Endothelial cell of umbilical vein (primary cell): ENCODE results near the gene USH2A. TPM values are rescaled to one million over a fixed set of nuclear protein-coding genes. Genes with fewer than 3 reads are reported as not detected.

Experiments used
- BruUV-seq: library from RNA; stranded (reverse); fragments of 400-500 nt; replicated peaks from 2 replicates; lab custom pipeline; 2021; lab: Mats Ljungman, UMichigan
- CTCF ChIA-PET: fragments of 300-600, 350-600 bp; sonication (Branson Sonifier 250); formaldehyde crosslinking; loops from one replicate; lab custom pipeline; 2021; ENCODE audit warnings: antibody characterized with exemption, inconsistent platforms; lab: Charles Lee
- POLR2A ChIA-PET: fragments of 300-600, 350-600 bp; sonication (Branson Sonifier 250); formaldehyde crosslinking; loops from one replicate; lab custom pipeline; 2021; ENCODE audit warnings: antibody characterized with exemption, inconsistent platforms; lab: Charles Lee
- DNase-seq: peaks from one replicate; pipeline ENCODE4 v3.0.0-alpha.2; 2011; ENCODE audit warnings: low read depth, low spot score
- FAIRE-seq: peaks from 2 replicates; lab custom pipeline; 2011; peaks lifted over from hg19 to GRCh38; lab: Jason Lieb, UNC
- H2AFZ ChIP-seq: 2 replicates; pipeline ENCODE4 v1.6.0; 2012; ENCODE audit warnings: low read depth, low read length, control low read depth, inconsistent platforms
- H3K27ac ChIP-seq: 2 replicates; pipeline ENCODE4 v1.5.1; 2011; ENCODE audit warnings: low read depth, mild to moderate bottlenecking, control low read depth, low read length, moderate library complexity; ENCODE audit not compliant: insufficient read depth
- H3K27me3 ChIP-seq, 2 experiments: 2 replicates each; pipeline versions ENCODE4 v1.6.0 to v1.6.1; 2011; ENCODE audit warnings: low read length in 2 of 2, mixed read lengths in 1 of 2; ENCODE audit not compliant: control insufficient read depth in 2 of 2, insufficient read depth in 2 of 2
- H3K36me3 ChIP-seq, 2 experiments: 2 replicates in 1 of 2; 3 replicates in 1 of 2; pipeline ENCODE4 v1.5.1; 2011; ENCODE audit warnings: low read length in 2 of 2, mild to moderate bottlenecking in 1 of 2, moderate library complexity in 1 of 2; ENCODE audit not compliant: control insufficient read depth in 2 of 2, insufficient read depth in 2 of 2; ENCODE audit errors: extremely low read depth in 1 of 2
- H3K4me1 ChIP-seq: 3 replicates; pipeline ENCODE4 v1.5.1; 2011; ENCODE audit warnings: mild to moderate bottlenecking, low read length; ENCODE audit not compliant: control insufficient read depth, insufficient read depth; ENCODE audit errors: extremely low read depth
- H3K4me2 ChIP-seq: 2 replicates; pipeline ENCODE4 v1.6.1; 2011; ENCODE audit warnings: low read length, control low read depth, mixed read lengths; ENCODE audit not compliant: insufficient read depth
- H3K4me3 ChIP-seq, 3 experiments: fragments of 200-600 bp in 1 of 3; sonication (generic), shearing (Covaris generic) in 1 of 3; replicated peaks in 1 of 3; 2 replicates each; pipeline ENCODE4 v1.5.1; 2011 to 2016; ENCODE audit warnings: control low read depth in 3 of 3, low read length in 3 of 3, mild to moderate bottlenecking in 2 of 3, inconsistent platforms in 1 of 3, low read depth in 1 of 3, moderate library complexity in 1 of 3; ENCODE audit not compliant: insufficient read depth in 1 of 3
- H3K79me2 ChIP-seq: 2 replicates; pipeline ENCODE4 v1.6.0; 2012; ENCODE audit warnings: low read length, inconsistent platforms; ENCODE audit not compliant: control insufficient read depth, insufficient read depth
- H3K9ac ChIP-seq: replicated peaks from 2 replicates; pipeline ENCODE3; 2011; ENCODE audit warnings: low read length, control low read depth; ENCODE audit not compliant: insufficient read depth; ENCODE audit errors: extremely low read depth
- H3K9me1 ChIP-seq: replicated peaks from 3 replicates; pipeline ENCODE4 v1.6.0; 2011; ENCODE audit warnings: mild to moderate bottlenecking, low read length; ENCODE audit not compliant: control insufficient read depth, insufficient read depth; ENCODE audit errors: extremely low read depth
- H3K9me3 ChIP-seq: replicated peaks from 2 replicates; pipeline ENCODE4 v1.5.1; 2012; ENCODE audit warnings: low read length, inconsistent platforms; ENCODE audit not compliant: control insufficient read depth, insufficient read depth
- H4K20me1 ChIP-seq: replicated peaks from 2 replicates; pipeline ENCODE3; 2011; ENCODE audit warnings: mild to moderate bottlenecking, low read length; ENCODE audit not compliant: control insufficient read depth, insufficient read depth; ENCODE audit errors: extremely low read depth
- CTCF ChIP-seq, 2 donors: IDR thresholded peaks; 1 replicate in 1 of 2; 2 replicates in 1 of 2; pipeline ENCODE4 v1.5.1; 2011; ENCODE audit warnings: low read length in 2 of 2, mild to moderate bottlenecking in 2 of 2, moderate library complexity in 2 of 2, control low read depth in 1 of 2, inconsistent platforms in 1 of 2, low read depth in 1 of 2; ENCODE audit not compliant: insufficient read depth in 1 of 2; ENCODE audit errors: extremely low read depth in 1 of 2
- EZH2 ChIP-seq: IDR thresholded peaks from 2 replicates; pipeline ENCODE4 v1.6.1; 2012; ENCODE audit warnings: borderline replicate concordance, low read depth, mild to moderate bottlenecking, moderate library complexity, low read length, inconsistent platforms; ENCODE audit not compliant: severe bottlenecking
- FOS ChIP-seq: IDR thresholded peaks from 2 replicates; pipeline ENCODE4 v1.6.1; 2011; ENCODE audit warnings: mild to moderate bottlenecking, low read length, moderate library complexity, borderline replicate concordance; ENCODE audit not compliant: insufficient read depth
- GATA2 ChIP-seq: IDR thresholded peaks from 2 replicates; pipeline ENCODE4 v1.7.0; 2011; ENCODE audit warnings: low read depth, mild to moderate bottlenecking, moderate library complexity, mixed read lengths, low read length; ENCODE audit not compliant: insufficient read length, insufficient read depth
- JUN ChIP-seq: IDR thresholded peaks from 2 replicates; pipeline ENCODE4 v1.6.1; 2011; ENCODE audit warnings: borderline replicate concordance, low read depth; ENCODE audit not compliant: insufficient read length, insufficient read depth
- MAX ChIP-seq: IDR thresholded peaks from 2 replicates; pipeline ENCODE4 v1.6.1; 2011; ENCODE audit not compliant: insufficient read depth, insufficient read length
- MYC ChIP-seq: IDR thresholded peaks from one replicate; pipeline ENCODE4 v1.6.1; 2011; ENCODE audit warnings: mild to moderate bottlenecking, low read depth, low read length
- POLR2A ChIP-seq: IDR thresholded peaks from 2 replicates; pipeline ENCODE4 v1.6.1; 2012; ENCODE audit warnings: low read depth, mild to moderate bottlenecking, control low read depth, low read length
- POLR2AphosphoS5 ChIP-seq: IDR thresholded peaks from 2 replicates; pipeline ENCODE4 v1.6.1; 2012; ENCODE audit warnings: low read depth, mild to moderate bottlenecking, control low read depth, low read length, moderate library complexity; ENCODE audit not compliant: insufficient read depth
- dilution Hi-C: fragments of 300-500 bp; cut with MboI; formaldehyde crosslinking; loops from one replicate; pipeline ENCODE4 v1.15.0; 2019; ENCODE audit warnings: low sequenced_read_pairs; ENCODE audit not compliant: extremely low pct_ligation_motif_present
- intact Hi-C: fragments of 100-400 bp; cut with micrococcal nuclease; formaldehyde crosslinking; loops from one replicate; pipeline ENCODE4 v1.10.0; 2022
- polyA plus RNA-seq, 4 experiments: library from polyadenylated mRNA; depleted of rRNA in 3 of 4; stranded (reverse) in 3 of 4; unstranded in 1 of 4; fragments of >200 nt; gene quantifications; 2 replicates each; pipeline versions ENCODE4 v1.2.1 to v1.2.3, GENCODE V29; 2011 to 2012; ENCODE audit warnings: missing spikeins in 1 of 4
- total RNA-seq: library from RNA; stranded (reverse); gene quantifications from 2 replicates; pipeline ENCODE4 v1.2.3, GENCODE V29; 2021

The USH2A gene
- total and polyA plus RNA-seq, 2 donors (not counting 3 experiments of a cell fraction or from before 2014, with no cell fraction given), result not detected

- Histone ChIP-seq H3K9ac (no peak overlapping the region), H3K4me3 (no peak overlapping the region), H3K27ac (no peak overlapping the region), H3K4me1 (no peaks in the 10 kb centered on the region), H3K9me1 (no peaks in the 10 kb centered on the region), H4K20me1 (no peaks in the 10 kb centered on the region), H3K4me2 (no peak overlapping the region), H2AFZ (no peak overlapping the region), H3K27me3 (no peaks in the 10 kb centered on the region), H3K79me2 (no peaks in the 10 kb centered on the region), H3K9me3 (peaks cover 3% of the 10 kb centered on the region), H3K36me3 (no peaks in the 10 kb centered on the region)
- FAIRE-seq (no peak), DNase-seq (no peak)
- dilution Hi-C loops (no loop called here), intact Hi-C loops (no loop called here)
- TF ChIP-seq MAX, result no peak
- TF ChIP-seq JUN, result no peak
- no peak for TF ChIP-seq GATA2
- TF ChIP-seq EZH2, result no peak
- TF ChIP-seq CTCF (IDR thresholded peaks at IDR 0.05; ENCODE audit: extremely low read depth in 1 of 2, insufficient read depth in 1 of 2, low read depth in 1 of 2, low read length in 2 of 2), result no peak
- no peak for TF ChIP-seq POLR2A
- no peak for TF ChIP-seq POLR2AphosphoS5
- TF ChIP-seq FOS, result no peak
- no peak for TF ChIP-seq MYC
- CTCF ChIA-PET, result no interaction called here
- POLR2A ChIA-PET, result no interaction called here
- BruUV-seq, result no TSS peak
These were observed 500.0 kb downstream of the USH2A start for GRCh38 chr1:215923129-215923824.
